ENCODE data around the gene CYS1. TPM values are rescaled to one million over a fixed set of nuclear protein-coding genes. Genes with fewer than 3 reads are reported as not detected.
"Not testable (repeated sequence)": the region's sequence is repeated elsewhere in the genome, so short reads cannot be mapped to it uniquely, and the experiment has no call there.

The CYS1 gene
- total RNA-seq, 1 experiment from 2014 or later, result 1.2 TPM

DNA sequence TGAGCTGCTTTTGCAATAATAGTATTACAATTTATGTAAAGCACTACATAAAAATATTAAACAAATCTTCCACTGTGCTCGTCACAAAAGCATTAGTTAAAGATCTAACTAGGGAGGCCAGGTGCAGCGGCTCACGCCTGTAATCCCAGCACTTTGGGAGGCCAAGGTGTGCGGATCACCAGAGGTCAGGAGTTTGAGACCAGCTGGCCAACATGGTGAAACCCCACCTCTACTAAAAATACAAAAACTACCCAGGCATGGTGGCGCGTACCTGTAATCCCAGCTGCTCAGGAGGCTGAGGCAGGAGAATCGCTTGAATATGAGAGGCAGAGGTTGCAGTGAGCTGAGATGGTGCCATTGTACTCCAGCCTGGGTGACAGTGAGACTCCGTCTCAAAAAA, 49.4 kb downstream of the CYS1 start:
- H3K27ac Mint-ChIP-seq; H3K4me3 Mint-ChIP-seq; DNase-seq (ENCODE audit: low spot score); H3K9me3 Mint-ChIP-seq; ATAC-seq; H3K27me3 Mint-ChIP-seq (ENCODE audit: low read depth); H3K36me3 Mint-ChIP-seq: not testable (repeated sequence)
- ChIA-PET CTCF (interaction anchor here (1.1 to 3.2 kb wide), 5 partner anchors 18 to 253 kb away, joined by 3 to 21 read pairs (median 5); no protein-coding TSS in a partner anchor), POLR2A (interaction anchor here (0.9 kb wide), 1 partner anchor 14 kb away, joined by 3 read pairs; no protein-coding TSS in a partner anchor)
- H3K4me1 Mint-ChIP-seq, result peaks cover 19% of the 10 kb centered on the region

DNA sequence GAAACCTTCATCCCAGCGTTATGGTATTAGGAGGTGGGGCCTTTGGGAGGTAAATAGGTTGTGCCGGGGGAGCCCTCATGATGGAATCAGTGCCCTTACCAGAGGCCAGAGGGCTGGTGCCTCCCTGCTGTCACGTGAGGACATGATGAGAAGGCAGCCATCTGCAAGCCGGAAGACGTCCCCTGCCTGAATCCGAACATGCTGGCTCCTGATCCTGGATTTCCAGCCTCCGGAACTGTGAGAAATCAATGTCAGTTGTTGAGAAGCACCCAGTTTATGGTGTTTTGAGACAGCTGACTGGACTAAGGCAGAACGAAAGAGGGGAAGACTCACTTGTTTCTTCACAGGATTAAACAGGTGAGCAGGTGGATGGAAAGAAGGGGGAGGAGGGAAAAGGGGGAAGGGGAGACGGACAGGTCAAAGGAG, 49.9 kb downstream of the CYS1 start:
- ATAC-seq (no peak), DNase-seq (ENCODE audit: low spot score) (no peak)
- TF ChIP-seq, protein P1, sequence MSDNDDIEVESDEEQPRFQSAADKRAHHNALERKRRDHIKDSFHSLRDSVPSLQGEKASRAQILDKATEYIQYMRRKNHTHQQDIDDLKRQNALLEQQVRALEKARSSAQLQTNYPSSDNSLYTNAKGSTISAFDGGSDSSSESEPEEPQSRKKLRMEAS (CRISPR knock-in tag; IDR thresholded peaks at IDR 0.05), result 0 out of 2 replicates have a peak, but pooled peaks have one; percentile 8
- TF ChIP-seq, protein P2, sequence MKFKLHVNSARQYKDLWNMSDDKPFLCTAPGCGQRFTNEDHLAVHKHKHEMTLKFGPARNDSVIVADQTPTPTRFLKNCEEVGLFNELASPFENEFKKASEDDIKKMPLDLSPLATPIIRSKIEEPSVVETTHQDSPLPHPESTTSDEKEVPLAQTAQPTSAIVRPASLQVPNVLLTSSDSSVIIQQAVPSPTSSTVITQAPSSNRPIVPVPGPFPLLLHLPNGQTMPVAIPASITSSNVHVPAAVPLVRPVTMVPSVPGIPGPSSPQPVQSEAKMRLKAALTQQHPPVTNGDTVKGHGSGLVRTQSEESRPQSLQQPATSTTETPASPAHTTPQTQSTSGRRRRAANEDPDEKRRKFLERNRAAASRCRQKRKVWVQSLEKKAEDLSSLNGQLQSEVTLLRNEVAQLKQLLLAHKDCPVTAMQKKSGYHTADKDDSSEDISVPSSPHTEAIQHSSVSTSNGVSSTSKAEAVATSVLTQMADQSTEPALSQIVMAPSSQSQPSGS (CRISPR knock-in tag; IDR thresholded peaks at IDR 0.05; ENCODE audit: borderline replicate concordance, low read depth), result no peak
- TF ChIP-seq, protein P3, sequence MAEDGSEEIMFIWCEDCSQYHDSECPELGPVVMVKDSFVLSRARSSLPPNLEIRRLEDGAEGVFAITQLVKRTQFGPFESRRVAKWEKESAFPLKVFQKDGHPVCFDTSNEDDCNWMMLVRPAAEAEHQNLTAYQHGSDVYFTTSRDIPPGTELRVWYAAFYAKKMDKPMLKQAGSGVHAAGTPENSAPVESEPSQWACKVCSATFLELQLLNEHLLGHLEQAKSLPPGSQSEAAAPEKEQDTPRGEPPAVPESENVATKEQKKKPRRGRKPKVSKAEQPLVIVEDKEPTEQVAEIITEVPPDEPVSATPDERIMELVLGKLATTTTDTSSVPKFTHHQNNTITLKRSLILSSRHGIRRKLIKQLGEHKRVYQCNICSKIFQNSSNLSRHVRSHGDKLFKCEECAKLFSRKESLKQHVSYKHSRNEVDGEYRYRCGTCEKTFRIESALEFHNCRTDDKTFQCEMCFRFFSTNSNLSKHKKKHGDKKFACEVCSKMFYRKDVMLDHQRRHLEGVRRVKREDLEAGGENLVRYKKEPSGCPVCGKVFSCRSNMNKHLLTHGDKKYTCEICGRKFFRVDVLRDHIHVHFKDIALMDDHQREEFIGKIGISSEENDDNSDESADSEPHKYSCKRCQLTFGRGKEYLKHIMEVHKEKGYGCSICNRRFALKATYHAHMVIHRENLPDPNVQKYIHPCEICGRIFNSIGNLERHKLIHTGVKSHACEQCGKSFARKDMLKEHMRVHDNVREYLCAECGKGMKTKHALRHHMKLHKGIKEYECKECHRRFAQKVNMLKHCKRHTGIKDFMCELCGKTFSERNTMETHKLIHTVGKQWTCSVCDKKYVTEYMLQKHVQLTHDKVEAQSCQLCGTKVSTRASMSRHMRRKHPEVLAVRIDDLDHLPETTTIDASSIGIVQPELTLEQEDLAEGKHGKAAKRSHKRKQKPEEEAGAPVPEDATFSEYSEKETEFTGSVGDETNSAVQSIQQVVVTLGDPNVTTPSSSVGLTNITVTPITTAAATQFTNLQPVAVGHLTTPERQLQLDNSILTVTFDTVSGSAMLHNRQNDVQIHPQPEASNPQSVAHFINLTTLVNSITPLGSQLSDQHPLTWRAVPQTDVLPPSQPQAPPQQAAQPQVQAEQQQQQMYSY (CRISPR knock-in tag; IDR thresholded peaks at IDR 0.05), result peak; percentile 85
- TF ChIP-seq, protein P4, sequence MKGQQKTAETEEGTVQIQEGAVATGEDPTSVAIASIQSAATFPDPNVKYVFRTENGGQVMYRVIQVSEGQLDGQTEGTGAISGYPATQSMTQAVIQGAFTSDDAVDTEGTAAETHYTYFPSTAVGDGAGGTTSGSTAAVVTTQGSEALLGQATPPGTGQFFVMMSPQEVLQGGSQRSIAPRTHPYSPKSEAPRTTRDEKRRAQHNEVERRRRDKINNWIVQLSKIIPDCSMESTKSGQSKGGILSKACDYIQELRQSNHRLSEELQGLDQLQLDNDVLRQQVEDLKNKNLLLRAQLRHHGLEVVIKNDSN (CRISPR knock-in tag; IDR thresholded peaks at IDR 0.05), result peak; percentile 73; the same call in 1 of the 2 replicates
- no peaks in the 10 kb centered on the region for H3K27me3 Mint-ChIP-seq (ENCODE audit: low read depth)
- ChIA-PET POLR2A (interaction anchor here (0.9 kb wide), 1 partner anchor 13 kb away, joined by 3 read pairs; no protein-coding TSS in a partner anchor), CTCF (interaction anchor here (1.1 to 4.4 kb wide), 4 partner anchors 18 to 231 kb away, joined by 3 to 35 read pairs (median 7); no protein-coding TSS in a partner anchor)
- H3K4me1 Mint-ChIP-seq, result peaks cover 19% of the 10 kb centered on the region
- no peak overlapping the region for H3K4me3 Mint-ChIP-seq
- no peak overlapping the region for H3K27ac Mint-ChIP-seq
- H3K36me3 Mint-ChIP-seq, result no peaks in the 10 kb centered on the region
- H3K9me3 Mint-ChIP-seq, result no peaks in the 10 kb centered on the region

DNA sequence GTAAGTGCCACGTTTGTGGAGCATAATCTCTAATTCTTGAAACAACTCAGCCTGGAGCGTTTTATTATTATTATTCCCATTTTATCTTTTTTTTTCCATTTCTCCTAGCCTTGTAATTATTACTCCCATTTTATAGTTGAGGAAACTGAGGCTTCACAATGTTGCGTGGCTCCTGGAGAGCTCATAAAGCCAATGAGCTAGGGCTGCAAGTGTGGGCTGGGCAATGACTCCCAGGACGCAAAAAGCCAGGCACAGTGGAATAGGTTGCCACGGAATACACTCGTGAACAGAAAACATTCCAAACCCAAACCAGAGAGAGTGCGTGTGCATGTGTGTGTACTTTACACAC, 50.4 kb downstream of the CYS1 start:
- no peak for ATAC-seq
- no peak for DNase-seq (ENCODE audit: low spot score)
- POLR2A ChIA-PET, result no interaction called here
- Mint-ChIP-seq H3K9me3 (no peaks in the 10 kb centered on the region), H3K36me3 (no peaks in the 10 kb centered on the region), H3K27me3 (ENCODE audit: low read depth) (no peaks in the 10 kb centered on the region), H3K4me3 (no peak overlapping the region), H3K27ac (no peak overlapping the region), H3K4me1 (peaks cover 19% of the 10 kb centered on the region)
- CTCF ChIA-PET, result interaction anchor here (0.7 to 4.4 kb wide), 10 partner anchors 19 to 379 kb away, joined by 3 to 35 read pairs (median 6); no protein-coding TSS in a partner anchor
- TF ChIP-seq, protein P5, sequence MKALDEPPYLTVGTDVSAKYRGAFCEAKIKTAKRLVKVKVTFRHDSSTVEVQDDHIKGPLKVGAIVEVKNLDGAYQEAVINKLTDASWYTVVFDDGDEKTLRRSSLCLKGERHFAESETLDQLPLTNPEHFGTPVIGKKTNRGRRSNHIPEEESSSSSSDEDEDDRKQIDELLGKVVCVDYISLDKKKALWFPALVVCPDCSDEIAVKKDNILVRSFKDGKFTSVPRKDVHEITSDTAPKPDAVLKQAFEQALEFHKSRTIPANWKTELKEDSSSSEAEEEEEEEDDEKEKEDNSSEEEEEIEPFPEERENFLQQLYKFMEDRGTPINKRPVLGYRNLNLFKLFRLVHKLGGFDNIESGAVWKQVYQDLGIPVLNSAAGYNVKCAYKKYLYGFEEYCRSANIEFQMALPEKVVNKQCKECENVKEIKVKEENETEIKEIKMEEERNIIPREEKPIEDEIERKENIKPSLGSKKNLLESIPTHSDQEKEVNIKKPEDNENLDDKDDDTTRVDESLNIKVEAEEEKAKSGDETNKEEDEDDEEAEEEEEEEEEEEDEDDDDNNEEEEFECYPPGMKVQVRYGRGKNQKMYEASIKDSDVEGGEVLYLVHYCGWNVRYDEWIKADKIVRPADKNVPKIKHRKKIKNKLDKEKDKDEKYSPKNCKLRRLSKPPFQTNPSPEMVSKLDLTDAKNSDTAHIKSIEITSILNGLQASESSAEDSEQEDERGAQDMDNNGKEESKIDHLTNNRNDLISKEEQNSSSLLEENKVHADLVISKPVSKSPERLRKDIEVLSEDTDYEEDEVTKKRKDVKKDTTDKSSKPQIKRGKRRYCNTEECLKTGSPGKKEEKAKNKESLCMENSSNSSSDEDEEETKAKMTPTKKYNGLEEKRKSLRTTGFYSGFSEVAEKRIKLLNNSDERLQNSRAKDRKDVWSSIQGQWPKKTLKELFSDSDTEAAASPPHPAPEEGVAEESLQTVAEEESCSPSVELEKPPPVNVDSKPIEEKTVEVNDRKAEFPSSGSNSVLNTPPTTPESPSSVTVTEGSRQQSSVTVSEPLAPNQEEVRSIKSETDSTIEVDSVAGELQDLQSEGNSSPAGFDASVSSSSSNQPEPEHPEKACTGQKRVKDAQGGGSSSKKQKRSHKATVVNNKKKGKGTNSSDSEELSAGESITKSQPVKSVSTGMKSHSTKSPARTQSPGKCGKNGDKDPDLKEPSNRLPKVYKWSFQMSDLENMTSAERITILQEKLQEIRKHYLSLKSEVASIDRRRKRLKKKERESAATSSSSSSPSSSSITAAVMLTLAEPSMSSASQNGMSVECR (CRISPR knock-in tag; IDR thresholded peaks at IDR 0.05; ENCODE audit: borderline replicate concordance), result no peak
- TF ChIP-seq, protein P6, sequence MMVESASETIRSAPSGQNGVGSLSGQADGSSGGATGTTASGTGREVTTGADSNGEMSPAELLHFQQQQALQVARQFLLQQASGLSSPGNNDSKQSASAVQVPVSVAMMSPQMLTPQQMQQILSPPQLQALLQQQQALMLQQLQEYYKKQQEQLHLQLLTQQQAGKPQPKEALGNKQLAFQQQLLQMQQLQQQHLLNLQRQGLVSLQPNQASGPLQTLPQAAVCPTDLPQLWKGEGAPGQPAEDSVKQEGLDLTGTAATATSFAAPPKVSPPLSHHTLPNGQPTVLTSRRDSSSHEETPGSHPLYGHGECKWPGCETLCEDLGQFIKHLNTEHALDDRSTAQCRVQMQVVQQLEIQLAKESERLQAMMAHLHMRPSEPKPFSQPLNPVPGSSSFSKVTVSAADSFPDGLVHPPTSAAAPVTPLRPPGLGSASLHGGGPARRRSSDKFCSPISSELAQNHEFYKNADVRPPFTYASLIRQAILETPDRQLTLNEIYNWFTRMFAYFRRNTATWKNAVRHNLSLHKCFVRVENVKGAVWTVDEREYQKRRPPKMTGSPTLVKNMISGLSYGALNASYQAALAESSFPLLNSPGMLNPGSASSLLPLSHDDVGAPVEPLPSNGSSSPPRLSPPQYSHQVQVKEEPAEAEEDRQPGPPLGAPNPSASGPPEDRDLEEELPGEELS (CRISPR knock-in tag; IDR thresholded peaks at IDR 0.05), result no peak
- TF ChIP-seq, protein P7, sequence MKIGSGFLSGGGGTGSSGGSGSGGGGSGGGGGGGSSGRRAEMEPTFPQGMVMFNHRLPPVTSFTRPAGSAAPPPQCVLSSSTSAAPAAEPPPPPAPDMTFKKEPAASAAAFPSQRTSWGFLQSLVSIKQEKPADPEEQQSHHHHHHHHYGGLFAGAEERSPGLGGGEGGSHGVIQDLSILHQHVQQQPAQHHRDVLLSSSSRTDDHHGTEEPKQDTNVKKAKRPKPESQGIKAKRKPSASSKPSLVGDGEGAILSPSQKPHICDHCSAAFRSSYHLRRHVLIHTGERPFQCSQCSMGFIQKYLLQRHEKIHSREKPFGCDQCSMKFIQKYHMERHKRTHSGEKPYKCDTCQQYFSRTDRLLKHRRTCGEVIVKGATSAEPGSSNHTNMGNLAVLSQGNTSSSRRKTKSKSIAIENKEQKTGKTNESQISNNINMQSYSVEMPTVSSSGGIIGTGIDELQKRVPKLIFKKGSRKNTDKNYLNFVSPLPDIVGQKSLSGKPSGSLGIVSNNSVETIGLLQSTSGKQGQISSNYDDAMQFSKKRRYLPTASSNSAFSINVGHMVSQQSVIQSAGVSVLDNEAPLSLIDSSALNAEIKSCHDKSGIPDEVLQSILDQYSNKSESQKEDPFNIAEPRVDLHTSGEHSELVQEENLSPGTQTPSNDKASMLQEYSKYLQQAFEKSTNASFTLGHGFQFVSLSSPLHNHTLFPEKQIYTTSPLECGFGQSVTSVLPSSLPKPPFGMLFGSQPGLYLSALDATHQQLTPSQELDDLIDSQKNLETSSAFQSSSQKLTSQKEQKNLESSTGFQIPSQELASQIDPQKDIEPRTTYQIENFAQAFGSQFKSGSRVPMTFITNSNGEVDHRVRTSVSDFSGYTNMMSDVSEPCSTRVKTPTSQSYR (CRISPR knock-in tag; IDR thresholded peaks at IDR 0.05), result no peak
- TF ChIP-seq, protein P8, sequence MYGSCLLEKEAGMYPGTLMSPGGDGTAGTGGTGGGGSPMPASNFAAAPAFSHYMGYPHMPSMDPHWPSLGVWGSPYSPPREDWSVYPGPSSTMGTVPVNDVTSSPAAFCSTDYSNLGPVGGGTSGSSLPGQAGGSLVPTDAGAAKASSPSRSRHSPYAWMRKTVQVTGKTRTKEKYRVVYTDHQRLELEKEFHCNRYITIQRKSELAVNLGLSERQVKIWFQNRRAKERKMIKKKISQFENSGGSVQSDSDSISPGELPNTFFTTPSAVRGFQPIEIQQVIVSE (CRISPR knock-in tag; IDR thresholded peaks at IDR 0.05; ENCODE audit: borderline replicate concordance), result no peak
- TF ChIP-seq RORB (CRISPR knock-in tag; IDR thresholded peaks at IDR 0.05), result no peak
- TF ChIP-seq, protein P9, sequence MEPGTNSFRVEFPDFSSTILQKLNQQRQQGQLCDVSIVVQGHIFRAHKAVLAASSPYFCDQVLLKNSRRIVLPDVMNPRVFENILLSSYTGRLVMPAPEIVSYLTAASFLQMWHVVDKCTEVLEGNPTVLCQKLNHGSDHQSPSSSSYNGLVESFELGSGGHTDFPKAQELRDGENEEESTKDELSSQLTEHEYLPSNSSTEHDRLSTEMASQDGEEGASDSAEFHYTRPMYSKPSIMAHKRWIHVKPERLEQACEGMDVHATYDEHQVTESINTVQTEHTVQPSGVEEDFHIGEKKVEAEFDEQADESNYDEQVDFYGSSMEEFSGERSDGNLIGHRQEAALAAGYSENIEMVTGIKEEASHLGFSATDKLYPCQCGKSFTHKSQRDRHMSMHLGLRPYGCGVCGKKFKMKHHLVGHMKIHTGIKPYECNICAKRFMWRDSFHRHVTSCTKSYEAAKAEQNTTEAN (CRISPR knock-in tag; IDR thresholded peaks at IDR 0.05), result no peak
- TF ChIP-seq ELF4 (CRISPR knock-in tag; IDR thresholded peaks at IDR 0.05; ENCODE audit: low read depth), result no peak
